ENCODE results near the gene SETD1A.
A peak's percentile ranks its signal among the peaks of the same experiment; 100 is the strongest.

GRCh38 chr16:30984669-30985400 lies 27.3 kb downstream of the SETD1A start, which contains the start of gene HSD3B7:
- TF ChIP-seq POLR2A (IDR thresholded peaks at IDR 0.05; ENCODE audit: low read length): peak; percentile 22
- no peak for TF ChIP-seq GATA1 (IDR thresholded peaks at IDR 0.05; ENCODE audit: low read depth, low read length)
